PC-9 (cell line): ENCODE measurements around the gene HEPACAM2. TPM values are rescaled to one million over a fixed set of nuclear protein-coding genes. Genes with fewer than 3 reads are reported as not detected.
A peak's percentile ranks its signal among the peaks of the same experiment; 100 is the strongest.

Experiments
- BruUV-seq: library from RNA; stranded (reverse); fragments of 400-500 nt; replicated peaks from 2 replicates; lab custom pipeline; 2021; lab: Mats Ljungman, UMichigan
- CTCF ChIA-PET: fragments of 300-600 bp; sonication (Branson Sonifier 250); formaldehyde crosslinking; loops from one replicate; lab custom pipeline; 2022; ENCODE audit warnings: antibody characterized with exemption; lab: Charles Lee
- POLR2A ChIA-PET: fragments of 300-600 bp; sonication (Branson Sonifier 250); formaldehyde crosslinking; loops from one replicate; lab custom pipeline; 2022; ENCODE audit warnings: antibody characterized with exemption; ENCODE audit not compliant: unreplicated experiment; lab: Charles Lee
- DNase-seq, 2 experiments: peaks; one replicate each; pipeline versions ENCODE4 v3.0.0 to v3.0.0-alpha.2; 2015 to 2022; ENCODE audit warnings: mixed read lengths in 1 of 2
- H2AFZ ChIP-seq: fragments of 200-600 bp; sonication (generic); 2 replicates; pipeline ENCODE4 v1.8.1; 2017; ENCODE audit warnings: antibody characterized with exemption
- H3F3A ChIP-seq: fragments of 200-600 bp; sonication (generic); 2 replicates; pipeline ENCODE4 v1.8.1; 2017; ENCODE audit warnings: antibody characterized with exemption, mild to moderate bottlenecking, low read depth; ENCODE audit not compliant: insufficient read depth
- H3K27ac ChIP-seq: fragments of 200-600 bp; sonication (generic); 2 replicates; pipeline ENCODE4 v1.6.1; 2016; ENCODE audit warnings: mixed run types
- H3K27me3 ChIP-seq: fragments of 200-600 bp; sonication (generic); 2 replicates; pipeline ENCODE4 v1.6.1; 2016; ENCODE audit warnings: low read depth, mixed run types; ENCODE audit not compliant: insufficient read depth
- H3K36me3 ChIP-seq: fragments of 200-600 bp; sonication (generic); 2 replicates; pipeline ENCODE4 v1.6.1; 2016; ENCODE audit warnings: low read depth, mixed run types
- H3K4me1 ChIP-seq: fragments of 200-600 bp; sonication (generic); replicated peaks from 2 replicates; pipeline ENCODE4 v1.6.1; 2016; ENCODE audit warnings: mixed run types; ENCODE audit not compliant: insufficient read depth
- H3K4me2 ChIP-seq: fragments of 200-600 bp; sonication (generic); 2 replicates; pipeline ENCODE4 v1.6.1; 2017; ENCODE audit warnings: mixed run types
- H3K4me3 ChIP-seq: fragments of 200-600 bp; sonication (generic); 2 replicates; pipeline ENCODE4 v1.6.1; 2016; ENCODE audit warnings: mixed run types
- H3K79me2 ChIP-seq: fragments of 200-600 bp; sonication (generic); 2 replicates; pipeline ENCODE4 v1.6.1; 2017; ENCODE audit warnings: low read depth, mixed run types
- H3K9me2 ChIP-seq: fragments of 200-600 bp; sonication (generic); 2 replicates; pipeline ENCODE4 v1.8.1; 2017; ENCODE audit warnings: mild to moderate bottlenecking; ENCODE audit not compliant: insufficient read depth
- H3K9me3 ChIP-seq: fragments of 200-600 bp; sonication (generic); 2 replicates; pipeline ENCODE4 v1.8.1; 2016; ENCODE audit warnings: low read depth; ENCODE audit not compliant: insufficient read depth
- H4K20me1 ChIP-seq: fragments of 200-600 bp; sonication (generic); 2 replicates; pipeline ENCODE4 v1.8.1; 2017; ENCODE audit not compliant: insufficient read depth
- EZH2 ChIP-seq: fragments of 200-600 bp; sonication (generic); IDR thresholded peaks from 2 replicates; pipeline ENCODE4 v1.8.0; 2017; ENCODE audit warnings: antibody characterized with exemption, low read depth
- intact Hi-C: fragments of 100-400 bp; cut with micrococcal nuclease; formaldehyde crosslinking; loops from one replicate; pipeline ENCODE4 v1.10.0; 2022; ENCODE audit not compliant: unreplicated experiment
- total RNA-seq: library from RNA; stranded (reverse); gene quantifications from 2 replicates; pipeline ENCODE4 v1.2.3, GENCODE V29; 2021
- TF ChIP-seq, protein P1 (sequence below): fragments of 200-600 bp; sonication (generic); conservative IDR thresholded peaks from 2 replicates; pipeline ENCODE4 v1.6.1; 2017; ENCODE audit warnings: mixed run types, antibody characterized with exemption, mild to moderate bottlenecking, moderate library complexity

HEPACAM2 gene
- total RNA-seq, 1 experiment from 2014 or later: not detected

DNA sequence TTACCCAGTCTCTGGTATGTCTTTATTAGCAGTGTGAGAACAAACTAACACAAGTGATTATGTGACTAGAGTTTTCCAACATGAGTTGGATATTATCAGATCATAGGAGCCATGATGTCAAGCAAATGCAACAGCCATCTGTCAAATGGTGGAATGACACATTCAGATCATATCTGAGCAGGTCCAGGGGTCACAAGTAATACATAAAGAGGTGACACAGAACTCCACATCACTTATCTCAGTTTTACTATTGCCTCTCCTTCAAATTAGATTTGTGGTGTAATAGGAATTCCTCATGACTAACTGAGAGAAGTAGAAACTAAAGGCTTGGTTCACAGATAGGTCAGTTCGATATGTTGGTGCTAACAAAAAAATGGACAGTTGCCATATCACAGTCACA lies 65.9 kb downstream of the HEPACAM2 start:
- H3K9me3 ChIP-seq: no peaks in the 10 kb centered on the region; the same call in 1 of the 2 replicates
- H2AFZ ChIP-seq: no peak overlapping the region
- BruUV-seq: no TSS peak
- CTCF ChIA-PET: no interaction called here
- TF ChIP-seq, protein P1, sequence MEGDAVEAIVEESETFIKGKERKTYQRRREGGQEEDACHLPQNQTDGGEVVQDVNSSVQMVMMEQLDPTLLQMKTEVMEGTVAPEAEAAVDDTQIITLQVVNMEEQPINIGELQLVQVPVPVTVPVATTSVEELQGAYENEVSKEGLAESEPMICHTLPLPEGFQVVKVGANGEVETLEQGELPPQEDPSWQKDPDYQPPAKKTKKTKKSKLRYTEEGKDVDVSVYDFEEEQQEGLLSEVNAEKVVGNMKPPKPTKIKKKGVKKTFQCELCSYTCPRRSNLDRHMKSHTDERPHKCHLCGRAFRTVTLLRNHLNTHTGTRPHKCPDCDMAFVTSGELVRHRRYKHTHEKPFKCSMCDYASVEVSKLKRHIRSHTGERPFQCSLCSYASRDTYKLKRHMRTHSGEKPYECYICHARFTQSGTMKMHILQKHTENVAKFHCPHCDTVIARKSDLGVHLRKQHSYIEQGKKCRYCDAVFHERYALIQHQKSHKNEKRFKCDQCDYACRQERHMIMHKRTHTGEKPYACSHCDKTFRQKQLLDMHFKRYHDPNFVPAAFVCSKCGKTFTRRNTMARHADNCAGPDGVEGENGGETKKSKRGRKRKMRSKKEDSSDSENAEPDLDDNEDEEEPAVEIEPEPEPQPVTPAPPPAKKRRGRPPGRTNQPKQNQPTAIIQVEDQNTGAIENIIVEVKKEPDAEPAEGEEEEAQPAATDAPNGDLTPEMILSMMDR: no peak
- no peak for TF ChIP-seq EZH2
- no peaks in the 10 kb centered on the region for H3K79me2 ChIP-seq
- H3K4me1 ChIP-seq: peaks cover 20% of the 10 kb centered on the region; the same call in 1 of the 2 replicates
- H3K36me3 ChIP-seq: no peaks in the 10 kb centered on the region
- H3K27me3 ChIP-seq: no peaks in the 10 kb centered on the region
- no peaks in the 10 kb centered on the region for H3K9me2 ChIP-seq
- peak in 1 of 2 experiments; percentile 92 for DNase-seq
- no peak overlapping the region for H3K4me3 ChIP-seq
- POLR2A ChIA-PET: interaction anchor here (0.6 kb wide), 1 partner anchor 46 kb away, joined by 5 read pairs; no protein-coding TSS in a partner anchor
- H3K27ac ChIP-seq: peak overlapping the region; percentile 75
- H3K4me2 ChIP-seq: no peak overlapping the region
- H4K20me1 ChIP-seq: no peaks in the 10 kb centered on the region
- no peaks in the 10 kb centered on the region for H3F3A ChIP-seq
- intact Hi-C loops: loop anchor here (5.0 kb wide), 1 partner anchor 43 kb away; the partner anchor contains the start of gene SAMD9

DNA sequence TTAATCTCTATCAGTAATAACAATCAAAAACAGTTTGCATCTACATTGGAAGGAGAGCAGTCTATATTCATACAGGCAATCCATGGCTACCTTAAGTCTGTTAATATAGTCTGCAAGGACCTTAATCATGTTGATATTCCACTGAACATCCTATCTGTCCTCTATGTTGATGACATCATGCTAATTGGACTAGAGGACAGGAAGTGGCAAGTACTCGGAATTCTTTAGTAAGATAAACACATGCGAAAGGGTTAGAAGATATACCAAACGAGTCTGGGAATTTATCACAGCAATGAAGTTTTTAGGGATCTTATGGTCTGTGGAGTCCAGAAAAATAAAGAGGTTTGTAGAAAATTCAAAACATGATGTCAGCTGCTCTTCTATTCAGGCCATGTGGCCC lies 66.8 kb downstream of the HEPACAM2 start:
- no peaks in the 10 kb centered on the region for H3K9me2 ChIP-seq
- ChIA-PET POLR2A (no interaction called here), CTCF (no interaction called here)
- H3K36me3 ChIP-seq: no peaks in the 10 kb centered on the region
- H3K4me1 ChIP-seq: peaks cover 20% of the 10 kb centered on the region; the same call in 1 of the 2 replicates
- intact Hi-C loops: no loop called here
- DNase-seq: no peak
- peak overlapping the region; percentile 75 for H3K27ac ChIP-seq
- H4K20me1 ChIP-seq: no peaks in the 10 kb centered on the region
- no peaks in the 10 kb centered on the region for H3K79me2 ChIP-seq
- H2AFZ ChIP-seq: no peak overlapping the region
- TF ChIP-seq, protein P1: no peak
- H3K27me3 ChIP-seq: no peaks in the 10 kb centered on the region
- no TSS peak for BruUV-seq
- no peaks in the 10 kb centered on the region; the same call in 1 of the 2 replicates for H3K9me3 ChIP-seq
- no peak overlapping the region for H3K4me3 ChIP-seq
- no peak overlapping the region for H3K4me2 ChIP-seq
- H3F3A ChIP-seq: no peaks in the 10 kb centered on the region

DNA sequence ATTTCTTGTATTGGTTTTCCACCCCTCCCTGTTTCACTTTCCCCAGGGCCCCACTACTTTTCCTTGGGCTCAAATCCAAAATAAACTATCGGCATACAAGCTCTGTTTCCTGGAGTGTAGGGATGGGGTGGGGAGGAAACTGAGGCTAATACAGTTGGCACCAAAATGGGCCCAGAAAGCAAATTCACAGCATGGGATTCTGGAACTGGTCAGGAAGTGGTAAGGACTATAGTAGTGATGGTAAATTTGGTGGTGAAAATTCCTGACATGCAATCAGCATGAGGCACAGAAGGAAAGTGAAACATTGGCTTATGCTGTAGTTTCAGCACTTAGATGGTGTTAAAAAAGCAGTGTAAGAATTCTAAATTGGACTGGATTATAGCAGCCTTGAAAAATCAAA lies 69.4 kb downstream of the HEPACAM2 start:
- no peak for DNase-seq
- POLR2A ChIA-PET: no interaction called here
- TF ChIP-seq, protein P1: no peak
- TF ChIP-seq EZH2: no peak
- no peaks in the 10 kb centered on the region for H4K20me1 ChIP-seq
- H3K27ac ChIP-seq: no peak overlapping the region
- H3K4me2 ChIP-seq: no peak overlapping the region
- H3K9me3 ChIP-seq: peaks cover 6% of the 10 kb centered on the region; the same call in 1 of the 2 replicates
- H3K4me1 ChIP-seq: peaks cover 20% of the 10 kb centered on the region; the same call in 1 of the 2 replicates
- H3K9me2 ChIP-seq: no peaks in the 10 kb centered on the region
- no peak overlapping the region for H3K4me3 ChIP-seq
- no peak overlapping the region for H2AFZ ChIP-seq
- intact Hi-C loops: no loop called here
- no peaks in the 10 kb centered on the region for H3K79me2 ChIP-seq
- CTCF ChIA-PET: no interaction called here
- no peaks in the 10 kb centered on the region for H3K27me3 ChIP-seq
- H3F3A ChIP-seq: no peaks in the 10 kb centered on the region
- BruUV-seq: no TSS peak
- H3K36me3 ChIP-seq: no peaks in the 10 kb centered on the region
